Measurements from ENCODE around the gene CCDC146.

- no peak for TF ChIP-seq CTCF (IDR thresholded peaks at IDR 0.05)
- no peak for TF ChIP-seq POLR2A (IDR thresholded peaks at IDR 0.05)
Observed at GRCh38 chr7:77185866-77186265, 63.5 kb downstream of the CCDC146 start.

Data from ovary (tissue), 3 donors.